ENCODE results near the gene SRPX. TPM values are rescaled to one million over a fixed set of nuclear protein-coding genes. Genes with fewer than 3 reads are reported as not detected.

The SRPX gene
- total RNA-seq, 1 donor from 2014 or later = 4.8 TPM

GRCh38 chrX:38236901-38237615 lies 16.4 kb upstream of the SRPX start:
- Mint-ChIP-seq H3K4me1 (no peaks in the 10 kb centered on the region), H3K27me3 (ENCODE audit: insufficient read depth, low read depth) (peaks cover 2% of the 10 kb centered on the region), H3K9me3 (no peaks in the 10 kb centered on the region), H3K36me3 (no peaks in the 10 kb centered on the region), H3K27ac (no peak overlapping the region), H3K4me3 (no peak overlapping the region)
- H3K9me3 ChIP-seq (ENCODE audit: low read depth) = no peaks in the 10 kb centered on the region
- no peak overlapping the region for H3K9ac ChIP-seq
- H2AFZ ChIP-seq (replicated peaks) = no peak overlapping the region
- H3K36me3 ChIP-seq = no peaks in the 10 kb centered on the region
- H3K4me1 ChIP-seq = no peaks in the 10 kb centered on the region
- H4K20me1 ChIP-seq (ENCODE audit: low read depth) = no peaks in the 10 kb centered on the region
- H3F3A ChIP-seq (ENCODE audit: low read depth) = no peaks in the 10 kb centered on the region
- no peaks in the 10 kb centered on the region for H3K79me2 ChIP-seq (ENCODE audit: low read depth)
- no peaks in the 10 kb centered on the region for H3K27me3 ChIP-seq
- no peak overlapping the region for H3K4me3 ChIP-seq
- H3K27ac ChIP-seq = no peak overlapping the region
- TF ChIP-seq CTCF (IDR thresholded peaks at IDR 0.05) = no peak
- no peak for TF ChIP-seq EZH2 (IDR thresholded peaks at IDR 0.05)
- no peak for TF ChIP-seq EZH2phosphoT487 (IDR thresholded peaks at IDR 0.05)
- no peak overlapping the region for H3K4me2 ChIP-seq
- DNase-seq (ENCODE audit: low spot score) = no peak

- Mint-ChIP-seq H3K4me1 (no peaks in the 10 kb centered on the region), H3K4me3 (no peak overlapping the region), H3K27me3 (ENCODE audit: insufficient read depth, low read depth) (peaks cover 2% of the 10 kb centered on the region), H3K9me3 (no peaks in the 10 kb centered on the region), H3K27ac (no peak overlapping the region), H3K36me3 (no peaks in the 10 kb centered on the region)
- Histone ChIP-seq H3K4me3 (no peak overlapping the region), H3K36me3 (no peaks in the 10 kb centered on the region), H3F3A (ENCODE audit: low read depth) (no peaks in the 10 kb centered on the region), H3K79me2 (ENCODE audit: low read depth) (no peaks in the 10 kb centered on the region), H3K27me3 (no peaks in the 10 kb centered on the region), H3K9me3 (ENCODE audit: low read depth) (no peaks in the 10 kb centered on the region), H4K20me1 (ENCODE audit: low read depth) (no peaks in the 10 kb centered on the region), H2AFZ (replicated peaks) (no peak overlapping the region), H3K27ac (no peak overlapping the region), H3K9ac (no peak overlapping the region), H3K4me2 (no peak overlapping the region), H3K4me1 (no peaks in the 10 kb centered on the region)
- TF ChIP-seq EZH2phosphoT487 (IDR thresholded peaks at IDR 0.05) = no peak
- no peak for TF ChIP-seq CTCF (IDR thresholded peaks at IDR 0.05)
- TF ChIP-seq EZH2 (IDR thresholded peaks at IDR 0.05) = no peak
- DNase-seq (ENCODE audit: low spot score) = no peak
Observed at GRCh38 chrX:38233891-38234667, 13.4 kb upstream of the SRPX start.

- Histone ChIP-seq H3F3A (ENCODE audit: low read depth) (no peaks in the 10 kb centered on the region), H2AFZ (replicated peaks) (no peak overlapping the region), H3K9ac (no peak overlapping the region), H3K4me1 (no peaks in the 10 kb centered on the region), H3K79me2 (ENCODE audit: low read depth) (no peaks in the 10 kb centered on the region), H3K27me3 (no peaks in the 10 kb centered on the region), H3K27ac (no peak overlapping the region), H3K36me3 (no peaks in the 10 kb centered on the region), H3K4me2 (no peak overlapping the region), H3K4me3 (no peak overlapping the region), H3K9me3 (ENCODE audit: low read depth) (no peaks in the 10 kb centered on the region), H4K20me1 (ENCODE audit: low read depth) (no peaks in the 10 kb centered on the region)
- Mint-ChIP-seq H3K36me3 (no peaks in the 10 kb centered on the region), H3K4me3 (no peak overlapping the region), H3K27ac (no peak overlapping the region), H3K4me1 (no peaks in the 10 kb centered on the region), H3K9me3 (no peaks in the 10 kb centered on the region), H3K27me3 (ENCODE audit: insufficient read depth, low read depth) (no peaks in the 10 kb centered on the region)
- no peak for DNase-seq (ENCODE audit: low spot score)
- TF ChIP-seq CTCF (IDR thresholded peaks at IDR 0.05) (no peak), EZH2 (IDR thresholded peaks at IDR 0.05) (no peak), EZH2phosphoT487 (IDR thresholded peaks at IDR 0.05) (no peak)
Observed at GRCh38 chrX:38232079-38232686, 11.5 kb upstream of the SRPX start.
